Activated naive CD4-positive, alpha-beta T cell treated with Interleukin-2 at 50 U/mL for 16 hours (primary cell): ENCODE measurements around the gene GPR3.
"Not testable (repeated sequence)": the region's sequence is repeated elsewhere in the genome, so short reads cannot be mapped to it uniquely, and the experiment has no call there.

Experiments
- DNase-seq: peaks from one replicate; pipeline ENCODE4 v3.0.0-alpha.2; 2020

The GPR3 gene

GRCh38 chr1:27380224-27380623 lies 12.2 kb upstream of the GPR3 start:
- DNase-seq = no peak

GRCh38 chr1:27380766-27381733 lies 11.4 kb upstream of the GPR3 start:
- no peak for DNase-seq

- DNase-seq = no peak
Measured at GRCh38 chr1:27381969-27382762, 10.3 kb upstream of the GPR3 start.

- peak; percentile 55 for DNase-seq
Measured at GRCh38 chr1:27383039-27383605, 9.3 kb upstream of the GPR3 start, which contains the start of gene CD164L2. Gene CD164L2, minus strand, starts transcription at chr1:27383333. Its CDS starts 94 bp downstream, at chr1:27383239.

- DNase-seq = no peak
Measured at GRCh38 chr1:27383661-27384060, 8.8 kb upstream of the GPR3 start.

GRCh38 chr1:27384797-27385196 lies 7.6 kb upstream of the GPR3 start:
- not testable (repeated sequence) for DNase-seq

GRCh38 chr1:27388337-27389005 lies 4.0 kb upstream of the GPR3 start:
- peak; percentile 79 for DNase-seq

- DNase-seq = peak; percentile 29
Measured at GRCh38 chr1:27391511-27392095, 819 bp upstream of the GPR3 start.

- DNase-seq = peak; percentile 10
Measured at GRCh38 chr1:27392778-27393635, 585 bp downstream of the GPR3 start.

GRCh38 chr1:27393641-27394281 lies 1.3 kb downstream of the GPR3 start:
- DNase-seq = no peak

GRCh38 chr1:27394282-27394658 lies 1.8 kb downstream of the GPR3 start:
- DNase-seq = no peak

- DNase-seq = no peak
Measured at GRCh38 chr1:27394925-27395324, 2.5 kb downstream of the GPR3 start.

GRCh38 chr1:27395441-27396195 lies 3.2 kb downstream of the GPR3 start:
- DNase-seq = peak; percentile 83

GRCh38 chr1:27397110-27397509 lies 4.7 kb downstream of the GPR3 start:
- no peak for DNase-seq

- DNase-seq = no peak
Measured at GRCh38 chr1:27397749-27398148, 5.3 kb downstream of the GPR3 start.

GRCh38 chr1:27398405-27399149 lies 6.2 kb downstream of the GPR3 start:
- DNase-seq = no peak

- no peak for DNase-seq
Measured at GRCh38 chr1:27399251-27400025, 7.0 kb downstream of the GPR3 start.
